Smooth muscle cell (in vitro differentiated cells): ENCODE data around the gene DNAJC5. TPM values are rescaled to one million over a fixed set of nuclear protein-coding genes. Genes with fewer than 3 reads are reported as not detected.

Experiments used
- DNase-seq: peaks from one replicate; lab custom pipeline; 2025; ENCODE audit not compliant: unreplicated experiment; lab: John Stamatoyannopoulos, UW
- H2AFZ ChIP-seq: fragments of 200-600 bp; sonication (generic); 2 replicates; pipeline ENCODE4 v1.6.0; 2016; ENCODE audit warnings: antibody characterized with exemption, low read depth, mild to moderate bottlenecking
- H3F3A ChIP-seq: fragments of 200-600 bp; sonication (generic); 2 replicates; pipeline ENCODE4 v1.6.0; 2017; ENCODE audit warnings: antibody characterized with exemption, low read depth
- H3K27ac ChIP-seq: fragments of 200-600 bp; sonication (generic); 2 replicates; pipeline ENCODE4 v1.5.1; 2016; ENCODE audit warnings: low read depth, mild to moderate bottlenecking
- H3K27me3 ChIP-seq: fragments of 200-600 bp; sonication (generic); 2 replicates; pipeline ENCODE4 v1.6.1; 2016; ENCODE audit warnings: low read depth, mild to moderate bottlenecking
- H3K36me3 ChIP-seq: fragments of 200-600 bp; sonication (generic); 2 replicates; pipeline ENCODE4 v1.5.1; 2016; ENCODE audit warnings: low read depth
- H3K4me1 ChIP-seq: fragments of 200-600 bp; sonication (generic); 2 replicates; pipeline ENCODE4 v1.5.1; 2016; ENCODE audit warnings: low read depth
- H3K4me2 ChIP-seq: fragments of 200-600 bp; sonication (generic); 2 replicates; pipeline ENCODE4 v1.6.0; 2016; ENCODE audit warnings: mild to moderate bottlenecking
- H3K4me3 ChIP-seq: fragments of 200-600 bp; sonication (generic); 2 replicates; pipeline ENCODE4 v1.5.1; 2016; ENCODE audit warnings: mild to moderate bottlenecking
- H3K79me2 ChIP-seq: fragments of 200-600 bp; sonication (generic); 2 replicates; pipeline ENCODE4 v1.6.0; 2016; ENCODE audit warnings: low read depth, mild to moderate bottlenecking
- H3K9ac ChIP-seq: fragments of 200-600 bp; sonication (generic); 2 replicates; pipeline ENCODE4 v1.6.0; 2016; ENCODE audit warnings: low read depth
- H3K9me3 ChIP-seq: fragments of 200-600 bp; sonication (generic); replicated peaks from 2 replicates; pipeline ENCODE4 v1.5.1; 2016; ENCODE audit warnings: low read depth
- H4K20me1 ChIP-seq: fragments of 200-600 bp; sonication (generic); 2 replicates; pipeline ENCODE4 v1.6.0; 2016; ENCODE audit warnings: low read depth
- WGBS: methylation state at CpG from one replicate; pipeline ENCODE4 v1.1.7; 2016; ENCODE audit warnings: low lambda C conversion rate; 5-methylcytosine and 5-hydroxymethylcytosine counted together
- polyA plus RNA-seq: library from polyadenylated mRNA; unstranded; fragments of >200 nt; fragmentation: Nextera tagmentation; extraction: Ambion mirVana; gene quantifications from 2 replicates; pipeline ENCODE4 v1.2.1, GENCODE V29; 2016
- total RNA-seq: library from RNA; depleted of rRNA; stranded (reverse); fragments of >200 nt; gene quantifications from 2 replicates; pipeline ENCODE4 v1.2.3, GENCODE V29; 2014
- TF ChIP-seq, protein P1 (sequence below): fragments of 200-600 bp; sonication (generic); IDR thresholded peaks from 2 replicates; pipeline ENCODE4 v1.5.1; 2017; ENCODE audit warnings: borderline replicate concordance, mild to moderate bottlenecking, antibody characterized with exemption; ENCODE audit not compliant: insufficient read depth, poor library complexity, severe bottlenecking

DNAJC5 gene
- total and polyA plus RNA-seq, 2 experiments from 2014 or later, result 8.7 to 24.5 TPM

GRCh38 chr20:63950701-63951397 lies 55.9 kb downstream of the DNAJC5 start:
- 92% methylated on average over 20 of the region's 20 CpGs for WGBS
- no peak overlapping the region for H3K9ac ChIP-seq
- H3K27ac ChIP-seq, result no peak overlapping the region

GRCh38 chr20:63951398-63952209 lies 56.7 kb downstream of the DNAJC5 start:
- H3K4me1 ChIP-seq, result peaks cover 4% of the 10 kb centered on the region
- no peak overlapping the region for H3K9ac ChIP-seq
- H4K20me1 ChIP-seq, result peaks cover 91% of the 10 kb centered on the region
- H3K36me3 ChIP-seq, result no peaks in the 10 kb centered on the region
- TF ChIP-seq, protein P1, sequence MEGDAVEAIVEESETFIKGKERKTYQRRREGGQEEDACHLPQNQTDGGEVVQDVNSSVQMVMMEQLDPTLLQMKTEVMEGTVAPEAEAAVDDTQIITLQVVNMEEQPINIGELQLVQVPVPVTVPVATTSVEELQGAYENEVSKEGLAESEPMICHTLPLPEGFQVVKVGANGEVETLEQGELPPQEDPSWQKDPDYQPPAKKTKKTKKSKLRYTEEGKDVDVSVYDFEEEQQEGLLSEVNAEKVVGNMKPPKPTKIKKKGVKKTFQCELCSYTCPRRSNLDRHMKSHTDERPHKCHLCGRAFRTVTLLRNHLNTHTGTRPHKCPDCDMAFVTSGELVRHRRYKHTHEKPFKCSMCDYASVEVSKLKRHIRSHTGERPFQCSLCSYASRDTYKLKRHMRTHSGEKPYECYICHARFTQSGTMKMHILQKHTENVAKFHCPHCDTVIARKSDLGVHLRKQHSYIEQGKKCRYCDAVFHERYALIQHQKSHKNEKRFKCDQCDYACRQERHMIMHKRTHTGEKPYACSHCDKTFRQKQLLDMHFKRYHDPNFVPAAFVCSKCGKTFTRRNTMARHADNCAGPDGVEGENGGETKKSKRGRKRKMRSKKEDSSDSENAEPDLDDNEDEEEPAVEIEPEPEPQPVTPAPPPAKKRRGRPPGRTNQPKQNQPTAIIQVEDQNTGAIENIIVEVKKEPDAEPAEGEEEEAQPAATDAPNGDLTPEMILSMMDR, result no peak
- no peaks in the 10 kb centered on the region for H3F3A ChIP-seq
- H3K79me2 ChIP-seq, result peaks cover 68% of the 10 kb centered on the region
- H3K27ac ChIP-seq, result no peak overlapping the region
- H3K4me3 ChIP-seq, result no peak overlapping the region
- 94% methylated on average over 17 of the region's 17 CpGs for WGBS
- H3K27me3 ChIP-seq, result no peaks in the 10 kb centered on the region
- no peaks in the 10 kb centered on the region for H3K9me3 ChIP-seq
- H2AFZ ChIP-seq, result no peak overlapping the region
- DNase-seq, result no peak
- no peak overlapping the region for H3K4me2 ChIP-seq

More at GRCh38 chr20:63950701-63951397, 55.9 kb downstream of the DNAJC5 start:
- H3K27me3 ChIP-seq, result no peaks in the 10 kb centered on the region
- peaks cover 4% of the 10 kb centered on the region for H3K4me1 ChIP-seq
- no peak for DNase-seq
- H2AFZ ChIP-seq, result no peak overlapping the region
- no peaks in the 10 kb centered on the region for H3K36me3 ChIP-seq
- TF ChIP-seq, protein P1, result no peak
- no peak overlapping the region for H3K4me3 ChIP-seq
- no peak overlapping the region for H3K4me2 ChIP-seq
- H3F3A ChIP-seq, result no peaks in the 10 kb centered on the region
- no peaks in the 10 kb centered on the region for H3K9me3 ChIP-seq
- H4K20me1 ChIP-seq, result peaks cover 98% of the 10 kb centered on the region
- H3K79me2 ChIP-seq, result peaks cover 65% of the 10 kb centered on the region

GRCh38 chr20:63952210-63952535 lies 57.2 kb downstream of the DNAJC5 start:
- H3K27ac ChIP-seq, result no peak overlapping the region
- no peak overlapping the region for H2AFZ ChIP-seq
- peaks cover 85% of the 10 kb centered on the region for H4K20me1 ChIP-seq
- TF ChIP-seq, protein P1, result no peak
- peaks cover 64% of the 10 kb centered on the region for H3K79me2 ChIP-seq
- no peak for DNase-seq
- H3K9ac ChIP-seq, result no peak overlapping the region
- no peak overlapping the region for H3K4me2 ChIP-seq
- H3F3A ChIP-seq, result no peaks in the 10 kb centered on the region
- H3K4me1 ChIP-seq, result peaks cover 4% of the 10 kb centered on the region
- no peaks in the 10 kb centered on the region for H3K36me3 ChIP-seq
- no peak overlapping the region for H3K4me3 ChIP-seq
- no peaks in the 10 kb centered on the region for H3K9me3 ChIP-seq
- WGBS, result 87% methylated on average over 15 of the region's 15 CpGs
- no peaks in the 10 kb centered on the region for H3K27me3 ChIP-seq

DNA sequence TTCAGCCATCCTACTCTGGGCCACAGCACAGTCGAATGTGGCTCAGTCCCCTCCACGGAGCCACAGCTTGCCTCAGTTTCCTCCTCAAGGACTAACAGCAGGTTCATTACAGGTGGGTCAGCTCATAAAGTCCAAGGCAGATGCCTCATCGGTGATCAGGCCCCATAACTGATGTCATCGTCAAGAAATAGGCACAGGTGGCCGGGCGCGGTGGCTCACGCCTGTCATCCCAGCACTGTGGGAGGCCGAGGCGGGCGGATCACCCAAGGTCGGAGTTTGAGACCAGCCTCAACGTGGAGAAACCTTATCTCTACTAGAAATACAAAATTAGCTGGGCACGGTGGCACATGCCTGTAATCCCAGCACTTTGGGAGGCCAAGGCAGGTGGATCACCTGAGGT lies 57.8 kb downstream of the DNAJC5 start:
- Histone ChIP-seq H3K27ac (no peak overlapping the region), H3K36me3 (no peaks in the 10 kb centered on the region), H3K27me3 (no peaks in the 10 kb centered on the region), H3K4me1 (peaks cover 10% of the 10 kb centered on the region), H3K4me2 (no peak overlapping the region), H4K20me1 (peaks cover 79% of the 10 kb centered on the region), H2AFZ (no peak overlapping the region), H3K9me3 (no peaks in the 10 kb centered on the region), H3K79me2 (peaks cover 58% of the 10 kb centered on the region), H3K4me3 (no peak overlapping the region), H3F3A (no peaks in the 10 kb centered on the region), H3K9ac (no peak overlapping the region)
- 95% methylated on average over 14 of the region's 14 CpGs for WGBS
- TF ChIP-seq, protein P1, result no peak
- DNase-seq, result no peak
